ENCODE data around the gene ZNRD2.

Gene ZNRD2

GRCh38 chr11:65589444-65590239, 19.4 kb downstream of the ZNRD2 start:
- DNase-seq, result peak; percentile 36

- DNase-seq, result no peak
These were observed 20.0 kb downstream of the ZNRD2 start for GRCh38 chr11:65590240-65590738.

- DNase-seq, result no peak
These were observed 21.9 kb downstream of the ZNRD2 start for GRCh38 chr11:65591939-65592857.

GRCh38 chr11:65592858-65593517, 22.7 kb downstream of the ZNRD2 start:
- DNase-seq, result no peak

- peak; percentile 64 for DNase-seq
These were observed 23.5 kb downstream of the ZNRD2 start for GRCh38 chr11:65593518-65594414.

- DNase-seq, result no peak
These were observed 24.9 kb downstream of the ZNRD2 start for GRCh38 chr11:65595131-65595530.

GRCh38 chr11:65595543-65596281, 25.4 kb downstream of the ZNRD2 start, which contains the start of gene KCNK7:
Gene KCNK7, minus strand, starts transcription at chr11:65595800. Its CDS starts 28 bp downstream, at chr11:65595772.
- DNase-seq, result no peak

GRCh38 chr11:65596520-65596919, 26.2 kb downstream of the ZNRD2 start:
- no peak for DNase-seq

- DNase-seq, result no peak
These were observed 28.0 kb downstream of the ZNRD2 start for GRCh38 chr11:65598258-65598699.

GRCh38 chr11:65599216-65599954, 29.1 kb downstream of the ZNRD2 start:
- DNase-seq, result no peak

- DNase-seq, result no peak
These were observed 29.6 kb downstream of the ZNRD2 start for GRCh38 chr11:65599955-65600246.

- DNase-seq, result no peak
These were observed 34.0 kb downstream of the ZNRD2 start for GRCh38 chr11:65604258-65604657.

GRCh38 chr11:65606876-65607613, 36.8 kb downstream of the ZNRD2 start:
- no peak for DNase-seq

- no peak for DNase-seq
These were observed 37.5 kb downstream of the ZNRD2 start for GRCh38 chr11:65607614-65608426.

GRCh38 chr11:65609229-65609628, 39.0 kb downstream of the ZNRD2 start:
- DNase-seq, result no peak

- DNase-seq, result no peak
These were observed 39.4 kb downstream of the ZNRD2 start for GRCh38 chr11:65609665-65610064.

GRCh38 chr11:65610404-65610803, 40.1 kb downstream of the ZNRD2 start:
- DNase-seq, result no peak

GRCh38 chr11:65611028-65611757, 40.9 kb downstream of the ZNRD2 start:
- no peak for DNase-seq

All from activated CD8-positive, alpha-beta memory T cell treated with anti-CD3 and anti-CD28 coated beads, Interleukin-2, amount 50 U/mL, for 4 hours (primary cell).